Embryonic facial prominence (tissue), 1 donor: ENCODE measurements around the gene SPOCK1.

Source experiments
- DNase-seq: peaks from one replicate; pipeline ENCODE4 v3.0.0-alpha.2; 2016; ENCODE audit errors: extremely low spot score

Gene SPOCK1

DNA sequence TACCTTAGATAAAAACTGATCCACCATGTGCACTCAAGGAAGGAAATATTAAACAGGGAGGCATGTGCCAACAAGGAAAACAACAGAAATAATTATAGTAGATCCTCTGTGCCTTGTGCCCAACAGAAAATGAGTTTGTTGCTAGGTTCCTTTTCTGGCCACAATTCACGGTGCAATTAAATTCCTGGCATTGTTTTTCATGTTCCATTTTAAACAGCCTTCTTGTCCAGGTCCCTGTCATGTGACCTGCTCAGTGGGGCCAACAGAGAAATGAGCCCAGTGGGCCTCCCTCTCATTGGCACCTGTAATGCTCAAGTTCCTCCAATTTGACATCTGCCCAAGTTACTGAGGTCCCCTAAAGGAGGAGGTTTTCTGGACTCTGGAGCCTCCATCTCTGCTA, 56.5 kb downstream of the SPOCK1 start:
- DNase-seq, result no peak

DNA sequence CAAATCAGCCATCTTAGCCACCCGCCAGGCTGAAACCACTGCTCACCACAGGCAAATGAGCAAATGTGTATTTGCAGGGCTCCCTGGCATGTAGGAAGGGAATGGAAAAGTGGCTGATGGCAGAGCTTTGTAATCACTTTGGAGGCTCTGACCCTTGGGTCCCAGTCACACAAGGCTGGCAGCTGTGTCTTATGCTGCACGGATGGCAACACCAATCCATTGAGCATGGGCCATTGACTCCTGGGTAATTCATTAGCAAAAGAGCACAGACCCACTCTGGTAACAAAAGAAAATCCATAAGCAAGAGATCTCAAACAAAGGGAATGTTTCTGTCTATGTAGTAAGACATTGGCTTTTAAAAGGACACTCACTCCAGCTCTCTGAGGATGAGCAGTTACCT, 57.6 kb downstream of the SPOCK1 start:
- no peak for DNase-seq

DNA sequence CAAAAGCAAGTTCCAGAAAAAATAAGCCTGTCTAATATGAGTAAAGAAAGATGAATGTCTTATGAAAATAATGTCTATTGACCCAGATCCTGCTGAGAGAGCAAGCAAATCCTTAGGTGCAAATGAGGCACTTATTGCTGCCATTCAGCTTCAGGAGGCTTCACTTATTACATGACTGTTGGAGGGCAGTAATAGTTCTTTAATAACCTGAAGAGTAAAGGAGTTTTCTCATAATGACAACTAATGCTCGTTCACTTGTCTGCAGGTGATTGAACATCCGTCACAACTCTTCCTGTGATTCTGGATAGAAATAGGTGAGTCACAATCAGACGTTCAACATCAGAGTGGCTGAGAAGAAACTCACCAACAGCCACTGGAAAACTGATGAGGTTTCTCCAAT, 58.3 kb downstream of the SPOCK1 start:
- no peak for DNase-seq

DNA sequence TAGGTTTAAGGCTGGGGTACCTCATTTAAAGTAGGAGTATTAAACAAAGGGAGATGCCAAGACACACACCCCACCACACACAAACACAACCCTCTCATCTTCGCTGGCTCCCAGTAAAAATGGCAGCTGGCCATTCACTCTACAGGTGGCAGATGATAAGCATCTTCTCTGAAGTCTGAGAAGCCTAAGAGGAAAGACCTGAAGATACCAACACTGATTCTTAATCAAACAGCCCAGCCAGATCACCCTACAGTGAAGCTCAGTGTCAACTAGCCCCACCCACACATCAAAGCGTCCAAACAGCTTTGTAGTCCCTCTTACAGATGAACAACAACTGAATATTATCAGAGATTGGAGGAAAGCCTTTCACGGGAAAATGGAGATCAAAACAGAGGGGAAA, 59.5 kb downstream of the SPOCK1 start:
- no peak for DNase-seq

DNA sequence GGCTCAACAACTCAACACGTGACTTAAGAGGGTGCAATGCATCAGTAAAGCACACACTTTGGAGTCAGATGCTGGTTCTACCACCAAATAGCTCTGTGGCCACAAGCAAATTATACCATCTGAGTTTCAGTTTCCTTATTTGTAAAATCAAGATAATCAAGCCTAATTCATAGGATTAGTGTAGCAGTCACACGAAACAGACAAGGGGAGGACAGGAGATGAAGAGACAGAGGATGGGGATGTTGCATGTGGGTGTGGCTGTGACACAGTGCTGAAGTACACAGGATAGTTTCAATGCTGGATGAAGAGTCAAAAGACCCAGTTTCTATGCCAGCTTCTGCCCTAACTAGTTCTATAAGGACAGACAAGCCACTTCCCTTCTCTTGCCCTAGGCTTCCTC, 60.2 kb downstream of the SPOCK1 start:
- DNase-seq, result no peak

DNA sequence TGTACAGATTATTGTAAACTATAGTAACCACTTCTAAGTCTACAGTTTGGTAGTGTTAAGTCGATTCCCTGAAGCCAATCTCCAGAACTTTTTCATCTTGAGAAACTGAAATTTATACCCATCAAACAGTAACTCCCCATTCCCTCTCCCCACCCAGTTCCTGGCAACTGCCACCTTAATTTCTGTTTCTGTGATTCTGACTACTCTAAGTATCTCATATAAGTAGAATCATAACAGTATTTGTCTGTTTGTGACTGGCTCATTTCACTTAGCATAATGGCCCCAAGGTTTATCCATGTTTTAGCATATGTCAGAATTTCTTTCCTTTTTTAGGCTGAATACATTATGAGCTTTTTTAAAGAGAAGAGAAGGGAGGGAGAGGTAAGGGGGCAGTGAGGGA, 61.4 kb downstream of the SPOCK1 start:
- DNase-seq, result no peak

DNA sequence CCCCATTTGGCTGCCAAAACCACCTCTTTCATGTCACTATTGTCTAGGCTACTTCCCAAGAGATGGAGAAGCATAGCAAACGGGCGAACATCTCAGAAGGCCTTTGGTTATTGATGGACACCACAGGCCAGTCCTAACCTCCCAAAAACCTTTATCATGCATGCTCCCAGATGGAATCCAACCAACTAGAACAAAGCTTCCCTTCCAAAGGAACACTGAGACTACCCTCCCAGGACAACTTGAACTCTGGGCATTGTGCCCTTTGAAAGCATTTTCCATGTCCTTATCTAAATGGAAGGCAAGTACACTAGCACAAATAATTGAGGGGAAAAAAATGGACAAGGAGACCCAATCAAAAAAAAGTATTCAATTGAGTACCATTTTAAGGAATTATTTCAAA, 65.6 kb downstream of the SPOCK1 start:
- no peak for DNase-seq

DNA sequence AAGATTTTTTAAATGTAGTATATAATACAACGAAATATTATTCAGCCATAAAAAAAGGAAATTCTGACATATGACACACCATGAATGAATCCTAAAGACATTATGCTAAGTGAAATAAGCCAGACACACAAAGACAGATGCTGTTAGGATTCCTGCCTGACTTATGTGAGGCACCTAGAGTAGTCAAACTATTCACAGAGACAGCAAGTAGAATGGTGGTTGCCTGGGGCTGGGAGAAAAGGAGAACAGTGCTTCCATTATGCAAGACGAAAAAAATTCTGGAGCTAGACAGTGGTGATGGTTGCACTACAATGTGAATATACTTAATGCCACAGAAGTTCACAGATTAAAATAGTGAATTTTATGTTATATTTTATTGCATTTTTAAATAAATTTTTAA, 66.8 kb downstream of the SPOCK1 start:
- DNase-seq, result no peak

DNA sequence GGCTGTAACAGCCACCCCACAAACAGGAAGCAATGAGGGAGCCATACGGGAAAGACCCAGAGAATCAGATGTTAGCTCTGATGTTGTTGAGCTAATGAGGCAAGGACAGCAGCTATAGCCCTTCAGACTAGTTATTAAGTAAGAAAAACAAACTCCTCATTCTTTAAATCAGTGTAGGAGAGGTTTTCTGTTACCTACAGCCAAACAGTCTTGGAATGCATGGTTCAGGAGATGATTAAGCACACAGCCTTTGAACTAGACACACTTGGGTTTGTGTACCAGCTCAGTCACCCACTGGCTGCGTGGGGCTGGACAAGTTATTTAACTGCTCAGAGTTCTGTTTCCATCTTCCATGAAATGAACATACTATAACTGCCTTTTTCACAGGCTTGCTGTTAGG, 68.1 kb downstream of the SPOCK1 start:
- no peak for DNase-seq

DNA sequence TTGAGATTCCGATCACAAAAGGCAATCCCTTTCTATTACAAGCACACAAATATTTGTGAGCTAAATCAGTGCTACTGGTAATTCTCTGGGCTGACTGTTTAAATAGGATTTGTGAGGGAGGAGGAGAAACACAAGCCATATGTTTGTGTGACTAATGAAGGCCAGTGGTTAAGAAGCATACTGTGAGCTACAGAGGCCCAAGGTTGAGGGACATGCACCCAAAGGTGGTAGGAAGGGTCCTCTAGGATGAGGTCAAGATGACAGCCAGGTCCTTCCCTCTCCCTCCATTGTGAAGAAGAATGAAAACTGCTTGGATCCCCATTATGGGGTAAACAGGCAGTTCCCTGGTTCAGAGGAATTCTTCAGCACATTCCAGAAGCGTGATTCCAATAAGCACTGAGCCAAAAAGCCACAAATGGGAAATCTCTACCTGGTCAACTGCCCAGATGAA, 83.9 kb downstream of the SPOCK1 start:
- no peak for DNase-seq

DNA sequence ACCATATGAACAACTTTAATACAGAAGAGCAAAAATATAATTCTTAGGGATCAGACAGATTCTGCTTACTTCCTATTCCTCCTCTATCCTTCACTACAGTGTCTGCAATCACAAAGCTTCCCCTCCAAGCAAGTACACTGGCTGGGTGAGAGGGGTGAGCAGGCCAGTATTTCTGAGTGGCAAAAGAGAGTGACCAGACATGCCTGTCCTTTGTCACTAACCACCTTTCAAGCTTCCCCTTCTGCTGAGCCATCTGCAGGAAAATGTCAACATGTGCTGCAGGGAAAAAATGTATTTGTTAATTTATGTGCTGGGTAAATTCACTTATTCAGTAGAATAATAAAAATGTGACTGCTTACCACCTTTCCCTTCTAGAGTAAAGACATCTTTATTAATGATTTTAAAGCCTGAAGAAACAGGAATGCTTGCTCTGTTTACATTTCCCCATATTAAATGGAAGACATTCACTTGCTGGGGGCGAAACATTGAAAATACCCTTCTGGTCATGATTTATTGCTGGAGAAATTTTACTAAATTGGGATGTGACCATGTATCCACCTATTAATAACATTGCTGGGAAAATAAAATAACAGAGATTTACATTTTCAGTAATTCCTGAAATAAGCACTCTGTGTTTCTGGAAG, 84.9 kb downstream of the SPOCK1 start:
- no peak for DNase-seq

DNA sequence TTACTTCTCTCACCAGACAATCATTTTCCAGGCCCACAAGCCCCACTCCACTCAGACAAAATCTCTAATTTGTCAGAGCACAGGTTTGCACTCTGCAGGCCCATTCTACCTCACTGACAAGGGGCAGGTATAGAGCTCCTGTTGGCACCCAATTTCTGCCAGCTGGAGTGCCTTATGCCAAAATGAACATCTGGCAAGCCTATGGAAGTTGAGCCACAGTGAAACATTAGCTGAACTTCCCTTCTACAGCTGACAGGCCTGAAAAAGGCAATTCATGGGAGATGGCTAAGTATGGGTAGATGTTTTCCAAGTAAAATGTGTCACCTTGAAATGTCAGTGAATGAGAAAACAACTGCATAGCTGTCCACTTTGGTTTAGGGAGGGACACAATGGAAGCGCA, 87.0 kb downstream of the SPOCK1 start:
- DNase-seq, result no peak

DNA sequence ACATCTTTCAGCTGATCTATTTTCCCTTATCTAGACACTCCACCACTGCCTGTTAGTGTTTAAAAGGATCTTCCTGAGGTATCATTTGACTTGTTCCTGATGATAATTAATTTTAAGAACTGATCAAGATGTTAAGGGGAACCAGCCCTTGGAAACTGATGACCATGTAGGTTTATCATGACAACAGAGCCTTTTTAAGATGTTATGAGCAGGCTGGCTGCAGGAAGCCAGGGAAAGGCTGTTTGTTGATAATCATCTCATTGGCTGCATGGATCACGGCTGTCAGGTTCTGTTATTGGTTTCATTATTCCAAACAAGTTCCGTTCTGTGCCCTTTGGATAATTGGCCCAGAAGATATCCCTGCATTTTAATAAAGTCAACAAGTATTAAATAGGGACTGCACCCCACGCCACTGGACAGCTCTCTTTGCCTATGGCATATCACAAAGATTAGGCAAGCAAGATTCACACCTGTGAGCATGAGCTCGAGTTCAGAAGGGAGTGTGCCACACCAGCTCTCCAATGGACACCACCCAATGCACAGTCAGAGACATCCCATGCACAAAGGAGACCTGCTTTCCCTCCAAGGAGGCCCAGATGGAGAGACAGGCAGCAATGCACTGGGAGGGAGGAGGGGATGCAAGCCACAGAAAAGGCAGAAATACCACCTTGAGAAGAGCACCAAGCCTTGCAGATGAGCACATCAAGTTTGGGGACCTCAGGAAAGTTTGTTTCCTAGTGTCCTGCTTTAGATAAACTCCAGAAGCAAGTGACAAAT, 88.7 kb downstream of the SPOCK1 start:
- no peak for DNase-seq

DNA sequence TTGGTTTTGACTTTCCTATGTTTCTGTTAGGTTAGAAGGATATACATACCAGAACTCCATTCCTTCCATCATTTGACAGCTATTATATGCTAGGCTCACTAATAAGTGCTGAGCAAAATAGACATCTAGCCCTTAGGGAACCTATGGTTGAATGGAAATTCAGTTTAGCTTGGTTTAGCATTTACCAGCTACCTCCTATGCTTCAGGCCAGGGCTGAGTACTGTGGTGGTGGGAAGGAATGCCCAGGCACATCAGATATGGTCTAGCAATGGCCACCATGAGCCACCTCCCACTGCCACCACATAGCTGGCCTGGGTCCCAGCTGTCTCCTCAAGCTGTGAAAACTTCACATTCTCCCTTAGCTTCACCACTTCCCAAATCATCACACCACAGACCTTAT, 89.4 kb downstream of the SPOCK1 start:
- no peak for DNase-seq

DNA sequence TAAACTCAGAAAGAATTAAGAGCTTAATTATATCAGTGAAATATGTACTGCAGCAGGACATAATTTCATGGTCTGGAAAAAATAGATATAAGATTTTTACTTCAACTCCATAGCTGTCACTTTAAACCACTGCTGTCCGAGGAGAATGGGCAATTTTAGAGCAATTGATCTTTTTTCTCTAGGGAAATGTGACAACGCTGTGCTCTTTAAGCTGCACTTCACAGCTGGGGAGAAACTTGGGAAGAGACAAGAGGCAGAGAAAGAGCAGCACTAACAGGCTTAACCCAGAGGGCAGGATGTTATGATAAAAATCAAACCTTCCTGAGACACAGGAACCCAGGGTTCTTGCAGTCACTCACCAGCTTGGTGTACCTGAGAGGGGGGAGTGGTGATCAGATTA, 92.0 kb downstream of the SPOCK1 start:
- no peak for DNase-seq

DNA sequence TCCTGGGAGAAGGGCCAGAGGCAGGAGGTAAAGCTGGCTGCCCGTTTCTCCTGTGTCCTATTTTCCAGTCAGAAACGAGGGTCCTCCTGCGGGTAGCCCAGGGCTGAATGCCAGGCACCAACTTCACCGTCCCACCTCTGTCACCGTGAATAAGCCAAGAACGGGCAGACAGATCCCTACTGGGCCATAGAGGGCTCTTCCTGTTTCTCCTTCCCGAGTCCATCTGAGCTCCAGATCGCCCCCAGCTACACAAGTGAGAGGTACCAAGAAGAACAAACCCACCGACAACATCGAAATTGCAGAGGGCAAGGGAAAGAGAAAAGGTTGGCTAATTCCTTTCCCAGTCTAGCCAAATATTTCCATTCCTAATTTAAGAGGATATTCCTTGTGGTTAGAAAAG, 93.7 kb downstream of the SPOCK1 start:
- no peak for DNase-seq

DNA sequence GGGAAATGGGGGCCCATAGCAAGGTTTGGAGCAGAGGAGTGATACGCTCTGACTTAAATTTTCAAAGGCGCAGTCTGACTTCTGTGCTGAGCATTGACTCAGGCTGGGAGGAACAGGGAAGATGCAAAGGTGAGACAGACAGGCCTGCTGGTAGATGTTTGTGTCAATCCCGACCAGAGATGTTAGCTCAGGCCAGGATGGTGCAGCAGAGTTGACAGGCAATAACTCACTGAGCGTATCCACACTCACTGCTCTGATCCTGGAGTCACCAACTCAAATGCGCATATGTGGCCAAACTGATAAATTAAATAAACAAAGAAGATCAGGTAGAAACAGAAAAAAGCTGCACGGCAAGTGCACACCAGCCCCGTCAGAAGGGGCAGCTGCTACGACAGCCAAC, 95.3 kb downstream of the SPOCK1 start:
- no peak for DNase-seq

DNA sequence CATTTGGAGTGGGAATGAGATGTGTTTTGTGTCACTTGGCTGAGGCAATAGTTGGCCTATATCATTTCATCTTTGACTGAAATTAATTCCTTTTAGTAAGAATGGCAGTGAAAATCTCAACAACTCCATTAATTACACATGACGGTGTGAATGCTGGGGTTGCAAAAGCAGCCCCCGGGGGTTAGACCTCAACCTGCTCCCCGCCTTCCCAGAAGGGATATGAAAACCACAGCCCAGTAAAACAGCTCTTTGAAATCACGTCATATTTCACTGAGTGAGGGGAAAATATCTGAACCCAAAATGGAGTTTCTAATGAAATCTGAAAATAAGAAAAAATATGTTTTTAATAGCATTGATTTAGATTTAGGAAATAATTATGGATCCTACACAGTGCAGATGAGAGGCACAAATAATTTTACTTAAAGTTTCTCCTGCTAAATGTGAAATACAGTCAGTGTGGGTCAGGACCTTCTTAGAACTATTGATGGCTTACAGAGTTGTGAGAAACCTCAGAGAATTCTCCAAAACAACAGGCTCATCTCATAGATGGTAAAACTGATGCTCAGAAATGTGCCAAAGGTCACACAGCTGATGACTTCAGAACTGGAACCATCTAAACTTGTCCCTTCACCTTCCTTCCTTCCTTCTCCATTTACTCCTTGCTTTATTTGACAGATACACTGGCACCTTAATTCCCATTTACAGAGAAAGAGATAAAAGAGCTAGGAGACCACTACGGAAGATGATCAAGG, 96.5 kb downstream of the SPOCK1 start:
- no peak for DNase-seq

DNA sequence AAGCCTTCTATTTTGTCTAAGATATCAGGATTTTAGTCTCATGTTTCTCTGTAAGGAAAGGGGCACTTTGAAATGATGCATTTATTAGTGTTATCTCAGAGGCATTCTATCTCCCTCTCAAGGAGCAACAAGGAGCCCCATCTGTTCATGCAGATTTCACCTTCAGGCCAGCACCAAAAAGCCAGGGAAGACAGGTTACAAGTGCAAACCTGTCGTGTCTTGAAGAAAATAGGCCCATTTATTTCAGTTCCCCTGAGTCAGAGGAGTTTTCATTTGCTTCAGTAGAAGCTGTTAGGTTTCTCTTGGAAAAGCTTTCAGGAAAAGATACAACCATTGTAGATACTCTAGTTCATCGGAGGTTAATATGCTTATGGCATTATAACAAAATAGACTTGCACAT, 97.2 kb downstream of the SPOCK1 start:
- DNase-seq, result no peak

DNA sequence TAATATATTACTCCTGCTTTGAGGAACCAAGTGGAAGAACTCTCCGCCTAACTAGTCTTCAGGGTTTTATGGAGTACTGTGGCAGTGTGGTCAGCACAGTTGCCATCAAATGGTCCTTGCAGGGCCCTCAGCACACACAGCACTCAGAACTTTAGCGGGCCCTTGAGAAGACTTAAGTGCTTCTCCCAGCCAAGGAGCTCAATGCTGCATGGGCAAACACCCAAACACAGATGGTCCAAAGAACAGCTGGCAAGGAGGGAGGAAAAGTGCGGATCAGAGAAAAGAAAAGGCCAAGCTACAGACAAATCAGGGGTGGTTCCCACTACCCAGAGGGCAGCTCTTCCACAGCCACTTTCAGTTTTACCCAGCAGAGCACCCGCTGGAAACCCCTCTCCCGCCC, 98.6 kb downstream of the SPOCK1 start:
- no peak for DNase-seq

DNA sequence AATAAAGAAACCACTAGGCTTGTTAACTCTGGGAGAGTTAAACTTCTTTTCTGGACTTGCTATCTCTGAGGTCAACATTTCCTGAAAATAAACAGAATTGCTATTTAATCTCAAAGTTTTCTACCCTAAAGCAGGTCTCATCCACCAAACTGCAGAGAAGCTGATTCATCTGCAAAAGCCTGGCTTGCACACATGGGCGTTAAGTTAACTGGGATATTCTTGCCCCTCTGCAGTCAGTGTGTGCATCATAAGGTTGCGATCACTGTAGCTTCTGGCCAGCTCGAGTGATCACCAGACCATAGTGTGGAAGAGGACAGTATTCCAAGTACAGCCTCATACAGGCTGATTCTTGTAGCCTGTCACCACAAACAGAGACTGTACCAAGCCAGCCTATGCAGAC, 99.2 kb downstream of the SPOCK1 start:
- DNase-seq, result no peak

DNA sequence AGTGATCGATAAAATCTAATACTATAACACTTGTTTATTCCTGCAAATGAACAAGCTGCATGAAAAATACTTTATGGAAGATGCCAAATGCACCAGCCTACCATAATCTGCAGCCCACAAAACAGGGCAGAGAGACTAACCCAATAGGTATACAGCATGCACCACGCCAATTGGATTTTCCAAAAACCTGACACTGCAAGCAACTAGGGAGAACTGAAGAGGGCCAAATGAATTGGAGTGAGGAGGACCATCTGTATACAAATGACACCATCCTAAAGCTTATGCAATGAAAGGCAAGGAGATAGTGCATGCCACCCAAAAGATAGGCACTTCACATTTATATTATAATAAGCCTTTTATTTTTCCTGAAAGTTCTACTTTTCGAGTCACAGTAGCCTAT, 100.4 kb downstream of the SPOCK1 start:
- DNase-seq, result no peak

DNA sequence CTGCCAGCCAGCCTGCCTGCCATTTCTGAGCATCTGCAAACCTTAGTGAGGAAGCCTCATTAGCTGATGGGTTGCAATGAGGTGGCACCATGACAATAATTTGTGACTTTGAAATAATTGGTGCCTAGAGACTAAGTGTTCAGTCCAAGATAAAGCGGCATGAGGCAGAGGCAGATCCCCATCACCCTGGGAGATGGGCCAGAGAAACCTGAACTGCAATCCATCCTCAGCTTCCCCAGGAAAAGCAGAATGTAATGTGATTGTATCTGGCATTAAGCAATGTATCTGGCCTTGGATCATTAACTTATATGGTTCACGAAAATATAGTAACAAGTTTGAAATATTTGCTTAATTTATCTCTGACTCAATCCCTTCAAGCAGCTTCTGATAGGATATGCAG, 101.0 kb downstream of the SPOCK1 start:
- DNase-seq, result no peak
